ENCODE measurements around the gene AGK.

DNA sequence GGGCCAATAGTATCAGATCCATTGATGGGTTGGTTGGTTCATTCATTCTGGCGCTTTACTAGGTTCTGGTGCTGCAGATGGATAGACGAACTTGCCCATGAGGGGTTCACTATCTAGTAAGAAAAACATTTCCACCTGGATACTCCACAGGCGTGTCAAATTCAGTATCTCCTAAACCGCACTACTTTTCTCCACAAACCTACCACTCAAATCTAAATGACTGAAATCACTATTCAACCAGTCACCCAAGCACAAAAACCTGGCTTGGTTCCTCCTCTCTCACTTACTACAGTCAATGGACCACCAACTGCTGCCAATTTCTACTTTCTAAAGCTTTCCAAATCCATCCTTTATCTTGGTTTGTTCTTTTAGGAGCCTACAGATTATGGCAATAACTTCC, 572 bp downstream of the AGK start:
- TF ChIP-seq POLR2AphosphoS5 (IDR thresholded peaks at IDR 0.05): no peak
- TF ChIP-seq, protein P1, sequence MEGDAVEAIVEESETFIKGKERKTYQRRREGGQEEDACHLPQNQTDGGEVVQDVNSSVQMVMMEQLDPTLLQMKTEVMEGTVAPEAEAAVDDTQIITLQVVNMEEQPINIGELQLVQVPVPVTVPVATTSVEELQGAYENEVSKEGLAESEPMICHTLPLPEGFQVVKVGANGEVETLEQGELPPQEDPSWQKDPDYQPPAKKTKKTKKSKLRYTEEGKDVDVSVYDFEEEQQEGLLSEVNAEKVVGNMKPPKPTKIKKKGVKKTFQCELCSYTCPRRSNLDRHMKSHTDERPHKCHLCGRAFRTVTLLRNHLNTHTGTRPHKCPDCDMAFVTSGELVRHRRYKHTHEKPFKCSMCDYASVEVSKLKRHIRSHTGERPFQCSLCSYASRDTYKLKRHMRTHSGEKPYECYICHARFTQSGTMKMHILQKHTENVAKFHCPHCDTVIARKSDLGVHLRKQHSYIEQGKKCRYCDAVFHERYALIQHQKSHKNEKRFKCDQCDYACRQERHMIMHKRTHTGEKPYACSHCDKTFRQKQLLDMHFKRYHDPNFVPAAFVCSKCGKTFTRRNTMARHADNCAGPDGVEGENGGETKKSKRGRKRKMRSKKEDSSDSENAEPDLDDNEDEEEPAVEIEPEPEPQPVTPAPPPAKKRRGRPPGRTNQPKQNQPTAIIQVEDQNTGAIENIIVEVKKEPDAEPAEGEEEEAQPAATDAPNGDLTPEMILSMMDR (IDR thresholded peaks at IDR 0.05): no peak
- TF ChIP-seq POLR2A (IDR thresholded peaks at IDR 0.05): no peak
